Measurements from ENCODE around the gene ZNRF1. TPM values are rescaled to one million over a fixed set of nuclear protein-coding genes. Genes with fewer than 3 reads are reported as not detected.

Gene ZNRF1
- total and polyA plus RNA-seq, 10 of the 15 experiments (the other 5 are each of a cell fraction or from before 2014, with no cell fraction given): 5.8 to 25.9 (median 14.3) TPM

DNA sequence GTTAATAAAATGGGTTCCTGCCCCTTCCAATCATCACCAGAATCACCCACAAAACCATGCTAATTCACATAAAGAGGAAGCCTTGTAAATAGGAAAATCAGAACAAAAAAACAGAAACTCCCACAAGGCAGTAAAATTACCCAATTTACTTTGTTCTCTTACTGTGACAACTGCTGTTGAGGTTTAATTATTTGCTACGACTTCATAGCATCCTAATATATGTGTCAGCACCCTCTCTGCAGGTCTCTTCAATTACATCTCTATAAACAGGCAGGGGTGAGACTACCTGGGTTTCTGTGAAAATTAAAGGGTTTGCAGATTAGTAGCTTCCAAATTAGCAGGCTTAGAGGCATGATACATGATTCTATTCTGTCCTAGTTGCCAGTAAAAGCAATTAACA lies 16.6 kb upstream of the ZNRF1 start:
- peaks cover 25% of the 10 kb centered on the region for H3K79me2 ChIP-seq (ENCODE audit: control insufficient read depth, insufficient read depth, low read length)
- CTCF ChIA-PET: interaction anchor here (1.0 to 1.7 kb wide), 3 partner anchors 16 to 129 kb away, joined by 5 to 6 read pairs (median 5); partner anchors contain the start of gene ZNRF1
- H3K4me2 ChIP-seq (ENCODE audit: control insufficient read depth, insufficient read depth): peak overlapping the region; percentile 82
- no peak for DNase-seq (ENCODE audit: low read depth, low spot score)
- no peaks in the 10 kb centered on the region for H4K20me1 ChIP-seq (ENCODE audit: control insufficient read depth, insufficient read depth)
- H3K4me1 ChIP-seq (ENCODE audit: control insufficient read depth, insufficient read depth, low read length): no peaks in the 10 kb centered on the region; the same call in 1 of the 2 replicates
- no peak for ATAC-seq
- SMC1A ChIA-PET (ENCODE audit: uncharacterized antibody, unreplicated experiment): interaction anchor here (1.0 kb wide), 2 partner anchors 16 to 30 kb away, joined by 3 to 5 read pairs; partner anchors contain the start of gene ZNRF1
- no TSS peak for BruUV-seq (replicated peaks)
- 5% methylated on average over 1 of the region's 1 CpG for WGBS (ENCODE audit: insufficient coverage, insufficient replicate concordance, low lambda C conversion rate, missing lambda C conversion rate)
- intact Hi-C loops (cut with micrococcal nuclease; ENCODE audit: unreplicated experiment): no loop called here
- RAD21 ChIA-PET (ENCODE audit: unreplicated experiment): interaction anchor here (4.0 kb wide), 1 partner anchor 128 kb away, joined by 28 read pairs; no protein-coding TSS in a partner anchor
- no peaks in the 10 kb centered on the region for H3K9me3 ChIP-seq (replicated peaks; ENCODE audit: control insufficient read depth, insufficient read depth, low read length)
- H2AFZ ChIP-seq (ENCODE audit: control insufficient read depth, low read depth, low read length): no peak overlapping the region
- H3K27ac ChIP-seq (ENCODE audit: control insufficient read depth, insufficient read depth): no peak overlapping the region
- TF ChIP-seq MTA2 (IDR thresholded peaks at IDR 0.05; ENCODE audit: low read depth) (0 out of 2 replicates have a peak, but pooled peaks have one; percentile 23), STAT3 (IDR thresholded peaks at IDR 0.05; ENCODE audit: low read depth, low read length) (no peak)
- FAIRE-seq: no peak
- POLR2A ChIA-PET: no interaction called here
- no peak overlapping the region for H3K9ac ChIP-seq (ENCODE audit: control insufficient read depth, insufficient read depth, low read length)
- no peaks in the 10 kb centered on the region for H3K27me3 ChIP-seq (replicated peaks in 1 of 2; ENCODE audit: control insufficient read depth in 2 of 2, insufficient read depth in 2 of 2, low read length in 1 of 2)
- H3K36me3 ChIP-seq (ENCODE audit: control insufficient read depth in 2 of 2, insufficient read depth in 2 of 2, low read length in 1 of 2): no peaks in the 10 kb centered on the region; a peak in 2 of 4 replicates
- in situ Hi-C loops (cut with MboI): no loop called here
- H3K4me3 ChIP-seq: no peak overlapping the region

DNA sequence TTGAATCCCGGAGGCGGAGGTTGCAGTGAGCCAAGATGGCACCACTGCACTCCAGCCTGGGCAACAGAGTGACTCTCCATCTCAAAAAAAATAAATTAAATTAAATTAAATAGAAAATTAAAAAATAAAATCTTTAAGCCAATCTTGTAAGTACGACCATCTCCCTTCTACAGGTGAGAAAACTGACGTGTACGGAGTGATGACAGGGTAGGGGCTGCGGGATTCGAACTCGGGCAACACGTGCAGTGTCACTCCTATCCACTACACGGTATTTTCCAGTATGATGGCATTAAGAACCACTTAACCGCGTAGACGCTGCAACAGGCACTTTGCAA lies 14.7 kb upstream of the ZNRF1 start:
- in situ Hi-C loops (cut with MboI): no loop called here
- Histone ChIP-seq H2AFZ (ENCODE audit: control insufficient read depth, low read depth, low read length) (peak overlapping the region; percentile 89), H4K20me1 (ENCODE audit: control insufficient read depth, insufficient read depth) (no peaks in the 10 kb centered on the region), H3K4me1 (ENCODE audit: control insufficient read depth, insufficient read depth, low read length) (no peaks in the 10 kb centered on the region; the same call in 1 of the 2 replicates), H3K9me3 (replicated peaks; ENCODE audit: control insufficient read depth, insufficient read depth, low read length) (no peaks in the 10 kb centered on the region), H3K36me3 (ENCODE audit: control insufficient read depth in 2 of 2, insufficient read depth in 2 of 2, low read length in 1 of 2) (no peaks in the 10 kb centered on the region; a peak in 1 of 4 replicates), H3K79me2 (ENCODE audit: control insufficient read depth, insufficient read depth, low read length) (peaks cover 25% of the 10 kb centered on the region), H3K9ac (ENCODE audit: control insufficient read depth, insufficient read depth, low read length) (peak overlapping the region; percentile 92), H3K27me3 (replicated peaks in 1 of 2; ENCODE audit: control insufficient read depth in 2 of 2, insufficient read depth in 2 of 2, low read length in 1 of 2) (no peaks in the 10 kb centered on the region), H3K4me3 (peak overlapping the region; percentile 99), H3K27ac (ENCODE audit: control insufficient read depth, insufficient read depth) (peak overlapping the region; percentile 92), H3K4me2 (ENCODE audit: control insufficient read depth, insufficient read depth) (peak overlapping the region; percentile 83)
- ChIA-PET POLR2A (interaction anchor here (1.0 to 1.2 kb wide), 3 partner anchors 19 to 28 kb away, joined by 3 to 10 read pairs (median 3); no protein-coding TSS in a partner anchor), SMC1A (ENCODE audit: uncharacterized antibody, unreplicated experiment) (interaction anchor here (0.6 to 1.7 kb wide), 5 partner anchors 18 to 92 kb away, joined by 3 to 10 read pairs (median 5); no protein-coding TSS in a partner anchor), RAD21 (ENCODE audit: unreplicated experiment) (interaction anchor here (1.2 to 4.0 kb wide), 3 partner anchors 124 to 317 kb away, joined by 3 to 28 read pairs (median 4); partner anchors contain the start of gene RFWD3), CTCF (interaction anchor here (2.8 kb wide), 1 partner anchor 128 kb away, joined by 18 read pairs; no protein-coding TSS in a partner anchor)
- BruUV-seq (replicated peaks): no TSS peak
- no peak for DNase-seq (ENCODE audit: low read depth, low spot score)
- FAIRE-seq: no peak
- 44% methylated on average over 13 of the region's 13 CpGs for WGBS (ENCODE audit: insufficient coverage, insufficient replicate concordance, low lambda C conversion rate, missing lambda C conversion rate)
- intact Hi-C loops (cut with micrococcal nuclease; ENCODE audit: unreplicated experiment): no loop called here
- ATAC-seq: no peak
- TF ChIP-seq, protein P1, sequence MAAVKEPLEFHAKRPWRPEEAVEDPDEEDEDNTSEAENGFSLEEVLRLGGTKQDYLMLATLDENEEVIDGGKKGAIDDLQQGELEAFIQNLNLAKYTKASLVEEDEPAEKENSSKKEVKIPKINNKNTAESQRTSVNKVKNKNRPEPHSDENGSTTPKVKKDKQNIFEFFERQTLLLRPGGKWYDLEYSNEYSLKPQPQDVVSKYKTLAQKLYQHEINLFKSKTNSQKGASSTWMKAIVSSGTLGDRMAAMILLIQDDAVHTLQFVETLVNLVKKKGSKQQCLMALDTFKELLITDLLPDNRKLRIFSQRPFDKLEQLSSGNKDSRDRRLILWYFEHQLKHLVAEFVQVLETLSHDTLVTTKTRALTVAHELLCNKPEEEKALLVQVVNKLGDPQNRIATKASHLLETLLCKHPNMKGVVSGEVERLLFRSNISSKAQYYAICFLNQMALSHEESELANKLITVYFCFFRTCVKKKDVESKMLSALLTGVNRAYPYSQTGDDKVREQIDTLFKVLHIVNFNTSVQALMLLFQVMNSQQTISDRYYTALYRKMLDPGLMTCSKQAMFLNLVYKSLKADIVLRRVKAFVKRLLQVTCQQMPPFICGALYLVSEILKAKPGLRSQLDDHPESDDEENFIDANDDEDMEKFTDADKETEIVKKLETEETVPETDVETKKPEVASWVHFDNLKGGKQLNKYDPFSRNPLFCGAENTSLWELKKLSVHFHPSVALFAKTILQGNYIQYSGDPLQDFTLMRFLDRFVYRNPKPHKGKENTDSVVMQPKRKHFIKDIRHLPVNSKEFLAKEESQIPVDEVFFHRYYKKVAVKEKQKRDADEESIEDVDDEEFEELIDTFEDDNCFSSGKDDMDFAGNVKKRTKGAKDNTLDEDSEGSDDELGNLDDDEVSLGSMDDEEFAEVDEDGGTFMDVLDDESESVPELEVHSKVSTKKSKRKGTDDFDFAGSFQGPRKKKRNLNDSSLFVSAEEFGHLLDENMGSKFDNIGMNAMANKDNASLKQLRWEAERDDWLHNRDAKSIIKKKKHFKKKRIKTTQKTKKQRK (IDR thresholded peaks at IDR 0.05; ENCODE audit: low read depth, low read length): no peak
- peak; percentile 93; the same call in 1 of the 2 replicates for TF ChIP-seq ZSCAN29 (IDR thresholded peaks at IDR 0.05)
- peak in 1 of 2 experiments; percentile 31; a peak in 1 of 4 replicates for TF ChIP-seq BHLHE40 (IDR thresholded peaks at IDR 0.05; ENCODE audit: borderline replicate concordance in 1 of 2, low read depth in 2 of 2, low read length in 1 of 2)
- TF ChIP-seq YY1 (IDR thresholded peaks at IDR 0.05; ENCODE audit: low read depth, low read length): no peak
- TF ChIP-seq, protein P2, sequence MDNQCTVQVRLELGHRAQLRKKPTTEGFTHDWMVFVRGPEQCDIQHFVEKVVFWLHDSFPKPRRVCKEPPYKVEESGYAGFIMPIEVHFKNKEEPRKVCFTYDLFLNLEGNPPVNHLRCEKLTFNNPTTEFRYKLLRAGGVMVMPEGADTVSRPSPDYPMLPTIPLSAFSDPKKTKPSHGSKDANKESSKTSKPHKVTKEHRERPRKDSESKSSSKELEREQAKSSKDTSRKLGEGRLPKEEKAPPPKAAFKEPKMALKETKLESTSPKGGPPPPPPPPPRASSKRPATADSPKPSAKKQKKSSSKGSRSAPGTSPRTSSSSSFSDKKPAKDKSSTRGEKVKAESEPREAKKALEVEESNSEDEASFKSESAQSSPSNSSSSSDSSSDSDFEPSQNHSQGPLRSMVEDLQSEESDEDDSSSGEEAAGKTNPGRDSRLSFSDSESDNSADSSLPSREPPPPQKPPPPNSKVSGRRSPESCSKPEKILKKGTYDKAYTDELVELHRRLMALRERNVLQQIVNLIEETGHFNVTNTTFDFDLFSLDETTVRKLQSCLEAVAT (IDR thresholded peaks at IDR 0.05): 0 out of 2 replicates have a peak, but pooled peaks have one; percentile 11
- peak; percentile 31; the same call in 1 of the 2 replicates for TF ChIP-seq RUNX3 (IDR thresholded peaks at IDR 0.05; ENCODE audit: low read length)

Data from GM12878 (cell line).